NCI-H187 treated with DMSO at 0.1 percent for 48 hours (cell line): ENCODE results near the gene RAB3B.
"Not testable (repeated sequence)": the region's sequence is repeated elsewhere in the genome, so short reads cannot be mapped to it uniquely, and the experiment has no call there.

Source experiments
- DNase-seq: peaks from one replicate; lab custom pipeline; 2025; lab: John Stamatoyannopoulos, UW

Gene RAB3B

DNA sequence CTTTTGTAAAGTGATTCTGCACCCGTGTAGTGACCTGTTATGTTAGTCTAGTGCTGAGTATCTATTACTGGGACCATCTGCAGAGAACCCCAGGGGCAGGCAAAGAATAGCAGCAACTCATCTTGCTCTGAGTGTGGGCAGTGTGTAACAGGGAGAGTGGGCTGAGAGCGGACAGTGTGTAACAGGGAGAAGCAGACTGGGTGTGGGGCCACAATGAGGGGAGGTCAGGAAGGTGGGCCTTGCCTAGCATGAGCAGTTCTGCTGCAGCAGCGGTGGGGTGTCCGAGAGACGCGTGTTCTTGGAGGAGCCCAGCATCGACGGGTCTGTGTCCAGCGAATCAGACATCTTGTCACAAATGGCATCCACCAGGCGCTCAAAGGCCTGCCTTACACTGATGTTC, 70.8 kb downstream of the RAB3B start:
- no peak for DNase-seq

DNA sequence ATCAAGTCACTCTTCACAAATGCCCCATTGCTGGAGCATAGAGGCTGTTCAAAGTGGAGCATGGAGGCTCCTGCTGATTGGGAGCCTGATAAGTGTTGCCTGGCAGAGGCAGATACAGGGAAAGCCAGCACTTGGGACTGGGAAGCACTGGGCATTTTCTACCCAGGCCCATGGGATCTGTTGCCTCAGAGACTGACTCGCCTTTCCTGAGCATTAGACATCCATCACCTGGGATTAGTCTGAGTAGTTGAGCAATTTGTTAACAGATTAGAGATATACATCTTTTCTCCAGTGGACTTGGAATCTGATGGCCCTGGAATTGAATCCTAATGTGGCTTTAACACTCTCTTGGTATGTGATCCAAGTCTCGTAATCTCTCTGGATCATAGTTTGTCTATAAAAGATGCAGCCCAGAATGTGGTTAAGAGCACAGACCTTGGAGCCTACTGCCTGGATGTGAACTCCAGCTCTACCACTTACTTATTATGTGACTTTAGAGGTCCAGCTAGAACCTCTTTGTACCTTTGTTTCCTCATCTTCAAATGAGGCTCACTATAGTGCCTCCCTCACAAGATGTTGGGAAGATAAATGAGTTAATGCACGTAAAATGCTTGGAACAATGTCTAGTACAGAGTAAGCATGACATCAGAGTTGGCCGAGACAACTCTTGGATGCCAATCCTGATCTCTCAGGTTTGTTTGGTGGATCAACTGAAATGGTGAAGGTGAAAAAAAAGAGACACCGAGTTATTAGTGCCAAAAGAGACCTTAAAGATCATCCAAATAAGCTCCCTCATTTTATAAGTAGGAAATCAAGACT, 73.7 kb downstream of the RAB3B start:
- DNase-seq: no peak

DNA sequence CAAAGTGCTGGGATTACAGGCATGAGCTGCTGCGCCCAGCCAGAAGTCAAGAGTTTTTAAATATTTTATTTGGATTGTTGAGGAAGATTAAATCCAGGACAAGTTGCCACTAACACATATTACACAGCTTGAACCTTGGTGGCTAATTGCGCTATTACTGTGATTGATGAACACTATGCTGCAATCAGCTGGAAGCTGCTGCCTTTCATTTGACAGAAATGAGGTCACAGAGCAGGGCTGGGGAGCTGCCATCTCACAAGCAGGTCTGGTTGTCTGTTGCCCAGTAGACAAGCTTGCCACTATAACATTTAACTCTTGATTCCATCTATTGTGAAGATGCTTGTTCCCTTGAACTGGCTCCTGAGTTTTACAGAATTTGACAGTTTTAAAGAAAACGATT, 74.5 kb downstream of the RAB3B start:
- no peak for DNase-seq

DNA sequence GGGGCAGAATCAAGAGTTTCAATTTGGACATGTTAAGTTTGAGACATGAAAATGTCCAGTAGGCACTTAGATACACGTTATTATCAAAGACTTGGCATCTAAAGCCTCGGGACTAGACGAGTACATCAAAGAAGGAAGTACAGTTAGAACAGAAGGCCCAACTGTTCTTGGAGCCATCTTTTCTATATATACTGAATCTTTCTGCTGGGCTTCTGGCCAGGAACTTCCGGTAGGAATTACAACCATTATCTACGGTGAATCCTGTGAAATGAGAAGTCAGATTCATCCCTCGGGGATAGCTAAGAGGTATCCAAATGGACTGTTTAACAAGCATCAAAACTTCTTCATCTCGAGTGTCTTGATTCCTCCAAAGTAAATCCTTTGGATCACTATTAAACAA, 77.6 kb downstream of the RAB3B start:
- no peak for DNase-seq

- DNase-seq: no peak
Measured at GRCh38 chr1:51910221-51911000, 80.1 kb downstream of the RAB3B start.

DNA sequence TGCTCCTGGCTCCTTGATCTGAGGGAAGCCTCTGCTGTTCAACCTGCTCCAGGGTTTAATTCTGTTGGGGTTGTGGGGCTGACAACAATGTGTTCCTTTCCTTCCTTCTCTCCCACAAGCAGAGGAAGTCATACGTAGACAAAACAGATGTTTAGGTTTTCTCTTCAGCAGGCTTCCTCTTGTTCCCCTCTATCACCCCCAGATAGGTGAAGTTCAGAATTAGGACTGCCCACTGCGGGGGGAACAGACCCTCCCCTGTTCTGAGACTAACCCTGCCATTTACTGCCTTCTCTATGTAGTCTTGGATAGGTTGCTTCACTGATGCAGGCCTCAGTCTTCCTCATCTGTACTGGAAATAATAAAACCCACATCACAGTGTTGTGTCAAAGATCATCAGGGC, 82.0 kb downstream of the RAB3B start:
- DNase-seq: no peak

GRCh38 chr1:51907079-51907702, 83.3 kb downstream of the RAB3B start:
- DNase-seq: no peak

GRCh38 chr1:51906306-51907078, 84.0 kb downstream of the RAB3B start:
- DNase-seq: no peak

- no peak for DNase-seq
Measured at GRCh38 chr1:51902456-51902855, 88.0 kb downstream of the RAB3B start.

- DNase-seq: no peak
Measured at GRCh38 chr1:51901151-51901550, 89.3 kb downstream of the RAB3B start.

- DNase-seq: no peak
Measured at GRCh38 chr1:51899022-51899421, 91.5 kb downstream of the RAB3B start.

GRCh38 chr1:51898090-51898734, 92.3 kb downstream of the RAB3B start:
- DNase-seq: no peak

- DNase-seq: no peak
Measured at GRCh38 chr1:51897699-51898031, 92.8 kb downstream of the RAB3B start.

DNA sequence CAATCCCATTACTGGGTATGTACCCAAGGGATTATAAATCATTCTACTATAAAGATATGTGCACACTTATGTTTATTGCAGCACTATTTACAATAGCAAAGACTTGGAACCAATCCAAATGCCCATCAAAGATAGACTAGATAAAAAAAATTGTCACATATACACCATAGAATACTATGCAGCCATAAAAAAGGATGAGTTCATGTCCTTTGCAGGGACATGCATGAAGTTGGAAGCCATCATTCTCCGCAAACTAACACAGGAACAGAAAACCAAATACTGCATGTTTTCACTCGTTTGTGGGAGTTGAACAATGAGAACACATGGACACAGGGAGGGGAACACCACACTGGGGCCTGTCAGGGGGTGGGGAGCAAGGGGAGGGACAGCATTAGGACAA, 95.8 kb downstream of the RAB3B start:
- not testable (repeated sequence) for DNase-seq

GRCh38 chr1:51878616-51879336, 111.7 kb downstream of the RAB3B start, which contains the start of gene NRDC:
Gene NRDC (minus strand): TSS chr1:51878727. CDS start chr1:51878615, 112 bp downstream.
- peak; percentile 98 for DNase-seq

DNA sequence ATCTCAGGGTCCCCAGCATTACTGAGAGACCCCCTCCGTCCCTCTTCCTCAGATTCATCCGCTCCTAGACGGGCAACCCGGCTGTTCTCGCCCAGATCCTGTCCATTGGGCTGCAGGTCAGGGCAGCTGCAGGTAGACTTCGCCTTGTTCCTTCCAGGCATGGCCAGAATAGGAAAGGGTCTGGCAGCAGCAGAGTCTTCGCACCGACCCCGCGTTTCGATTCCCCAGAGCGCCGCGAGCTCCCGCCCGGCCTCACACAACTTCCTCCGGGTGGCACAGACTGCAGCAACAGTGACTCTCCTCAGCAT, 112.2 kb downstream of the RAB3B start:
- DNase-seq: no peak

GRCh38 chr1:51877434-51878307, 112.8 kb downstream of the RAB3B start:
- DNase-seq: no peak

DNA sequence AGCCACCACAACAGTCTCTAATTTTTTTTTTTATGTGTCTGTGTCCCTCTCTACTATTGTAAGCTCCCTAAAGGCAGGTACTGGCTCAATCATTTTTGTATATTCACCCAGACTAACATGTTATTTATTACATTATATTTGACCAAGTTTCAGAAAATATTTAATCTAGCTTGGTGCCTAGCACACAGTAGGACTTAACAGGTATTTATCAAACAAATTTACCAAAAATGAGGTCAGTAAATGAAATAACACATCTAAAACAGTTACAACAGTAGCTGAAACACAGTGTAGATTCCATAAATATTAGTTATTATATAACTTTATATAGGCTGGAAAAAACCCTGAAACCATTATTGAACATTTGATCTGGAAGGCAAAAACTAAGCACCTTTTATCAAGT, 114.7 kb downstream of the RAB3B start:
- DNase-seq: no peak

DNA sequence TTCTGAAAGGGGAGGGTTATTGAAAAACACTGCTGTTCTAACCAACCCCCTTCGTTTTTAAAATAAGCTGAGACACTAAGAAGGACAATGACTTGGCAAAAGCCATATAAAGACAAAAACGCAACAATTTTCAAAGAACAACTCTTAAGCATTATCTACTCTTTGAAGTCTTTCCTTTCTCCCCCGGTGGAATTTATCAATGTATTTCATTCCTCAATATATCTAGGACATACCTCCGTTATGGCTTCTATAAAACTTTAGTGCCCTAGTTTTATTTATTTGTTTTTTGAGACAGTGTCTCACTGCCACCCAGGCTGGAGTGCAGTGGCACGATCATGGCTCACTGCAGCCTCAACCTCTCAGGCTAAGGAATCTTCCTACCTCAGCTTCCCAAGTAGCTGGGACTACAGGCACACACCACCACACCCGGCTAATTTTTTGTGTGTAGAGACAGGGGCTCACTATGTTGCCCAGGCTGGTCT, 115.2 kb downstream of the RAB3B start:
- DNase-seq: no peak

DNA sequence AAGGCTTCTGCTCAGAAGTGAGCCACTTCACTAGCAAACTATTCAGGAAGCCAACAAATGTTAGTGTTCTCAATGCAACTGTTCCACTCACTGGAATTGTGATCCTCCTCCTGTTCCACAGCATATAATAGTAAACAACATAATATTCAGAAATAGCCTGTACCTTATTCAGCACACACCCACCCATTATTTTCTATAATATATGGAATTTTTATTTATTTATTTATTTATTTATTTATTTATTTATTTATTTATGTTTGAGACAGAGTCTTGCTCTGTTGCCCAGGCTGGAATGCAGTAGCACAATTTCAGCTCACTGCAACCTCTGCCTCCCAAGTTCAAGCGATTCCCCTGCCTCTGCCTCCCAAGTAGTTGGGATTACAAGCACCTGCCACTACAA, 117.2 kb downstream of the RAB3B start:
- not testable (repeated sequence) for DNase-seq
